ENCODE results near the gene STIMATE.

Gene STIMATE

GRCh38 chr3:52794612-52795099 lies 102.7 kb downstream of the STIMATE start, which contains the start of gene ITIH3:
Gene ITIH3 (plus strand): TSS chr3:52794796. CDS start chr3:52794804, 8 bp downstream.
- in situ Hi-C loops (cut with HindIII; ENCODE audit: low pct_unique_long_range_greater_than_20kb, low sequenced_read_pairs): no loop called here
- DNase-seq (ENCODE audit: low read depth in 1 of 2, low spot score in 1 of 2): no peak
- no peak for TF ChIP-seq JUND (IDR thresholded peaks at IDR 0.05; ENCODE audit: low read depth)

GRCh38 chr3:52793702-52794611 lies 103.4 kb downstream of the STIMATE start:
- in situ Hi-C loops (cut with HindIII; ENCODE audit: low pct_unique_long_range_greater_than_20kb, low sequenced_read_pairs): no loop called here
- no peak for TF ChIP-seq JUND (IDR thresholded peaks at IDR 0.05; ENCODE audit: low read depth)
- no peak for DNase-seq (ENCODE audit: low read depth in 1 of 2, low spot score in 1 of 2)

GRCh38 chr3:52792961-52793695 lies 104.2 kb downstream of the STIMATE start:
- in situ Hi-C loops (cut with HindIII; ENCODE audit: low pct_unique_long_range_greater_than_20kb, low sequenced_read_pairs): no loop called here
- no peak for DNase-seq (ENCODE audit: low read depth in 1 of 2, low spot score in 1 of 2)
- TF ChIP-seq JUND (IDR thresholded peaks at IDR 0.05; ENCODE audit: low read depth): no peak

- no peak for DNase-seq (ENCODE audit: low read depth in 1 of 2, low spot score in 1 of 2)
- in situ Hi-C loops (cut with HindIII; ENCODE audit: low pct_unique_long_range_greater_than_20kb, low sequenced_read_pairs): no loop called here
- no peak for TF ChIP-seq JUND (IDR thresholded peaks at IDR 0.05; ENCODE audit: low read depth)
Observed at GRCh38 chr3:52792413-52792812, 104.9 kb downstream of the STIMATE start.

GRCh38 chr3:52791928-52792327 lies 105.4 kb downstream of the STIMATE start:
- in situ Hi-C loops (cut with HindIII; ENCODE audit: low pct_unique_long_range_greater_than_20kb, low sequenced_read_pairs): no loop called here
- no peak for TF ChIP-seq JUND (IDR thresholded peaks at IDR 0.05; ENCODE audit: low read depth)
- no peak for DNase-seq (ENCODE audit: low read depth in 1 of 2, low spot score in 1 of 2)

GRCh38 chr3:52791366-52791765 lies 106.0 kb downstream of the STIMATE start:
- in situ Hi-C loops (cut with HindIII; ENCODE audit: low pct_unique_long_range_greater_than_20kb, low sequenced_read_pairs): no loop called here
- DNase-seq (ENCODE audit: low read depth in 1 of 2, low spot score in 1 of 2): no peak
- no peak for TF ChIP-seq JUND (IDR thresholded peaks at IDR 0.05; ENCODE audit: low read depth)

- in situ Hi-C loops (cut with HindIII; ENCODE audit: low pct_unique_long_range_greater_than_20kb, low sequenced_read_pairs): no loop called here
- no peak for DNase-seq (ENCODE audit: low read depth in 1 of 2, low spot score in 1 of 2)
- no peak for TF ChIP-seq JUND (IDR thresholded peaks at IDR 0.05; ENCODE audit: low read depth)
Observed at GRCh38 chr3:52790741-52791140, 106.6 kb downstream of the STIMATE start.

GRCh38 chr3:52790337-52790736 lies 107.0 kb downstream of the STIMATE start:
- DNase-seq (ENCODE audit: low read depth in 1 of 2, low spot score in 1 of 2): no peak
- TF ChIP-seq JUND (IDR thresholded peaks at IDR 0.05; ENCODE audit: low read depth): no peak
- in situ Hi-C loops (cut with HindIII; ENCODE audit: low pct_unique_long_range_greater_than_20kb, low sequenced_read_pairs): no loop called here

GRCh38 chr3:52789746-52790040 lies 107.7 kb downstream of the STIMATE start:
- TF ChIP-seq JUND (IDR thresholded peaks at IDR 0.05; ENCODE audit: low read depth): no peak
- in situ Hi-C loops (cut with HindIII; ENCODE audit: low pct_unique_long_range_greater_than_20kb, low sequenced_read_pairs): no loop called here

GRCh38 chr3:52788890-52789745 lies 108.2 kb downstream of the STIMATE start:
- in situ Hi-C loops (cut with HindIII; ENCODE audit: low pct_unique_long_range_greater_than_20kb, low sequenced_read_pairs): no loop called here
- no peak for DNase-seq (ENCODE audit: low read depth in 1 of 2, low spot score in 1 of 2)
- no peak for TF ChIP-seq JUND (IDR thresholded peaks at IDR 0.05; ENCODE audit: low read depth)

More at GRCh38 chr3:52789746-52790040, 107.7 kb downstream of the STIMATE start:
- no peak for DNase-seq (ENCODE audit: low read depth in 1 of 2, low spot score in 1 of 2)

- no peak for DNase-seq (ENCODE audit: low read depth in 1 of 2, low spot score in 1 of 2)
- TF ChIP-seq JUND (IDR thresholded peaks at IDR 0.05; ENCODE audit: low read depth): no peak
- in situ Hi-C loops (cut with HindIII; ENCODE audit: low pct_unique_long_range_greater_than_20kb, low sequenced_read_pairs): no loop called here
Observed at GRCh38 chr3:52787672-52788625, 109.4 kb downstream of the STIMATE start.

Measured in T47D (cell line).